ENCODE results near the gene KLHL20.

DNA sequence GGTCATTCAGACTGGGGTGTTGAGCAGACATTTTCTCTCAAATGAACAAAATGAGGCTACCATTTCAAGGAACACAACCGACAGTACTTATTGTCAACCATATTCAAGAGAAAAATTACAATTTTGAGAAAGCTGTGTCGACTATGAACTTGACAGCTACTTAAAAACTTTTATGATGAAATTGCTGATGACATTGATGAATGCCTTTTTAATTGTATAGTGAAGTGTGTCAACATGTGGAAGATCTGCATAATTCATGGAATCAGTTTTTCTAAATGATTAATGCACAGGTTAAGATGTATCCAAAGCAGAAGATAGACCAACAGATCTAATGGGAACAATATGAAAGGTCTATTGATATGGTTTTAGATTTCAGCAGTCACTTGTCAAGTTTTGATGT is 75.1 kb downstream of the KLHL20 start:
- no peak for TF ChIP-seq POLR2A (IDR thresholded peaks at IDR 0.05; ENCODE audit: low read depth)
- TF ChIP-seq, protein P1, sequence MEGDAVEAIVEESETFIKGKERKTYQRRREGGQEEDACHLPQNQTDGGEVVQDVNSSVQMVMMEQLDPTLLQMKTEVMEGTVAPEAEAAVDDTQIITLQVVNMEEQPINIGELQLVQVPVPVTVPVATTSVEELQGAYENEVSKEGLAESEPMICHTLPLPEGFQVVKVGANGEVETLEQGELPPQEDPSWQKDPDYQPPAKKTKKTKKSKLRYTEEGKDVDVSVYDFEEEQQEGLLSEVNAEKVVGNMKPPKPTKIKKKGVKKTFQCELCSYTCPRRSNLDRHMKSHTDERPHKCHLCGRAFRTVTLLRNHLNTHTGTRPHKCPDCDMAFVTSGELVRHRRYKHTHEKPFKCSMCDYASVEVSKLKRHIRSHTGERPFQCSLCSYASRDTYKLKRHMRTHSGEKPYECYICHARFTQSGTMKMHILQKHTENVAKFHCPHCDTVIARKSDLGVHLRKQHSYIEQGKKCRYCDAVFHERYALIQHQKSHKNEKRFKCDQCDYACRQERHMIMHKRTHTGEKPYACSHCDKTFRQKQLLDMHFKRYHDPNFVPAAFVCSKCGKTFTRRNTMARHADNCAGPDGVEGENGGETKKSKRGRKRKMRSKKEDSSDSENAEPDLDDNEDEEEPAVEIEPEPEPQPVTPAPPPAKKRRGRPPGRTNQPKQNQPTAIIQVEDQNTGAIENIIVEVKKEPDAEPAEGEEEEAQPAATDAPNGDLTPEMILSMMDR (IDR thresholded peaks at IDR 0.05), result no peak

Data from esophagus muscularis mucosa (tissue), 3 donors.